ENCODE results near the gene PCDHGA1.
"Not testable (repeated sequence)": the region's sequence is repeated elsewhere in the genome, so short reads cannot be mapped to it uniquely, and the experiment has no call there.

Gene PCDHGA1

GRCh38 chr5:141369994-141370848 is 39.9 kb downstream of the PCDHGA1 start, which contains the start of gene PCDHGB3:
Gene PCDHGB3, plus strand, starts transcription at chr5:141370242. Its CDS starts 153 bp downstream, at chr5:141370395.
- WGBS (ENCODE audit: insufficient coverage) = 16% methylated on average over 32 of the region's 32 CpGs
- peak; percentile 65 to 85 (median 80) for DNase-seq
- H3K4me3 ChIP-seq (ENCODE audit: control insufficient read depth in 1 of 7, extremely low read depth in 1 of 7, insufficient read depth in 4 of 7, low read depth in 2 of 7, low read length in 6 of 7) = peak within 1 kb of the TSS; percentile 40 to 78 (median 59)
- peaks cover 0 to 6% (median under 1%) of the 10 kb centered on the region in 4 experiments for H3K4me1 ChIP-seq (ENCODE audit: control extremely low read depth in 1 of 4, control insufficient read depth in 4 of 4, insufficient read depth in 4 of 4, low read length in 3 of 4)
- ChIA-PET POLR2A (no interaction called here), CTCF (interaction anchor here (0.9 to 3.1 kb wide), 21 partner anchors 10 to 197 kb away, joined by 3 to 17 read pairs (median 4); partner anchors contain the start of genes PCDHGA10, PCDHGA11, PCDHGA12 and PCDHGA4)
- peaks cover 0 to 12% (median 0%) of the 10 kb centered on the region in 4 experiments for H3K36me3 ChIP-seq (ENCODE audit: control insufficient read depth in 4 of 4, insufficient read depth in 4 of 4, low read length in 3 of 4)
- no peak within 1 kb of the TSS for H3K27ac ChIP-seq (ENCODE audit: insufficient read depth in 1 of 2, low read depth in 1 of 2, low read length in 2 of 2, poor library complexity in 1 of 2, severe bottlenecking in 2 of 2)
- H3K9me3 ChIP-seq (ENCODE audit: control extremely low read depth in 1 of 5, control insufficient read depth in 4 of 5, insufficient read depth in 2 of 5, low read depth in 1 of 5, low read length in 4 of 5) = peaks cover 14 to 75% (median 59%) of the 10 kb centered on the region in 5 experiments
- H3K27me3 ChIP-seq (replicated peaks in 2 of 5; ENCODE audit: control insufficient read depth in 4 of 5, insufficient read depth in 5 of 5, low read length in 4 of 5) = peaks cover 13 to 82% (median 23%) of the 10 kb centered on the region in 5 experiments

- H3K9me3 ChIP-seq (ENCODE audit: control extremely low read depth in 1 of 5, control insufficient read depth in 4 of 5, insufficient read depth in 2 of 5, low read depth in 1 of 5, low read length in 4 of 5) = peaks cover 11 to 70% (median 57%) of the 10 kb centered on the region in 5 experiments
- POLR2A ChIA-PET = no interaction called here
- 30% methylated on average over 69 of the region's 69 CpGs for WGBS (ENCODE audit: insufficient coverage)
These were observed 41.5 kb downstream of the PCDHGA1 start for GRCh38 chr5:141371572-141372475.

GRCh38 chr5:141373673-141374317 is 43.5 kb downstream of the PCDHGA1 start, which contains the start of gene PCDHGA6:
Gene PCDHGA6, plus strand, starts transcription at chr5:141373891. Its CDS starts 193 bp downstream, at chr5:141374084.
- Histone ChIP-seq H3K9me3 (ENCODE audit: control extremely low read depth in 1 of 5, control insufficient read depth in 4 of 5, insufficient read depth in 2 of 5, low read depth in 1 of 5, low read length in 4 of 5) (peaks cover 11 to 79% (median 62%) of the 10 kb centered on the region in 5 experiments), H3K4me3 (ENCODE audit: control insufficient read depth in 1 of 7, extremely low read depth in 1 of 7, insufficient read depth in 4 of 7, low read depth in 2 of 7, low read length in 6 of 7) (peak within 1 kb of the TSS in 3 of 7 experiments; percentile 12 to 35 (median 12)), H3K36me3 (ENCODE audit: control insufficient read depth in 4 of 4, insufficient read depth in 4 of 4, low read length in 3 of 4) (peaks cover 0 to 5% (median 0%) of the 10 kb centered on the region in 4 experiments), H3K27ac (ENCODE audit: insufficient read depth in 1 of 2, low read depth in 1 of 2, low read length in 2 of 2, poor library complexity in 1 of 2, severe bottlenecking in 2 of 2) (no peak within 1 kb of the TSS), H3K4me1 (ENCODE audit: control extremely low read depth in 1 of 4, control insufficient read depth in 4 of 4, insufficient read depth in 4 of 4, low read length in 3 of 4) (peaks cover 0 to 6% (median under 1%) of the 10 kb centered on the region in 4 experiments), H3K27me3 (replicated peaks in 2 of 5; ENCODE audit: control insufficient read depth in 4 of 5, insufficient read depth in 5 of 5, low read length in 4 of 5) (peaks cover 9 to 84% (median 24%) of the 10 kb centered on the region in 5 experiments)
- CTCF ChIA-PET = interaction anchor here (0.7 to 1.0 kb wide), 3 partner anchors 10 to 17 kb away, joined by 3 to 5 read pairs (median 3); partner anchors contain the start of genes PCDHGA5 and PCDHGB2
- WGBS (ENCODE audit: insufficient coverage) = 19% methylated on average over 25 of the region's 27 CpGs
- POLR2A ChIA-PET = no interaction called here
- DNase-seq = peak in 2 of 3 donors; percentile 30 to 44

More at GRCh38 chr5:141371572-141372475, 41.5 kb downstream of the PCDHGA1 start:
- H3K27me3 ChIP-seq (replicated peaks in 2 of 5; ENCODE audit: control insufficient read depth in 4 of 5, insufficient read depth in 5 of 5, low read length in 4 of 5) = peaks cover 9 to 81% (median 22%) of the 10 kb centered on the region in 5 experiments
- H3K4me1 ChIP-seq (ENCODE audit: control extremely low read depth in 1 of 4, control insufficient read depth in 4 of 4, insufficient read depth in 4 of 4, low read length in 3 of 4) = peaks cover 0 to 6% (median under 1%) of the 10 kb centered on the region in 4 experiments
- CTCF ChIA-PET = interaction anchor here (0.8 to 3.1 kb wide), 6 partner anchors 9 to 186 kb away, joined by 3 to 17 read pairs (median 10); partner anchors contain the start of genes PCDHGB2, PCDHGB5 and PCDHGB6
- no peak overlapping the region for H3K27ac ChIP-seq (ENCODE audit: insufficient read depth in 1 of 2, low read depth in 1 of 2, low read length in 2 of 2, poor library complexity in 1 of 2, severe bottlenecking in 2 of 2)
- H3K36me3 ChIP-seq (ENCODE audit: control insufficient read depth in 4 of 4, insufficient read depth in 4 of 4, low read length in 3 of 4) = peaks cover 0 to 5% (median 0%) of the 10 kb centered on the region in 4 experiments
- no peak for DNase-seq
- no peak overlapping the region for H3K4me3 ChIP-seq (ENCODE audit: control insufficient read depth in 1 of 7, extremely low read depth in 1 of 7, insufficient read depth in 4 of 7, low read depth in 2 of 7, low read length in 6 of 7)

GRCh38 chr5:141374627-141375026 is 44.3 kb downstream of the PCDHGA1 start:
- no peak overlapping the region for H3K4me3 ChIP-seq (ENCODE audit: control insufficient read depth in 1 of 7, extremely low read depth in 1 of 7, insufficient read depth in 4 of 7, low read depth in 2 of 7, low read length in 6 of 7)
- H3K36me3 ChIP-seq (ENCODE audit: control insufficient read depth in 4 of 4, insufficient read depth in 4 of 4, low read length in 3 of 4) = peaks cover 0 to 5% (median 0%) of the 10 kb centered on the region in 4 experiments
- H3K27me3 ChIP-seq (replicated peaks in 2 of 5; ENCODE audit: control insufficient read depth in 4 of 5, insufficient read depth in 5 of 5, low read length in 4 of 5) = peaks cover 9 to 78% (median 22%) of the 10 kb centered on the region in 5 experiments
- 55% methylated on average over 12 of the region's 14 CpGs for WGBS (ENCODE audit: insufficient coverage)
- ChIA-PET CTCF (interaction anchor here (0.7 to 1.0 kb wide), 2 partner anchors 11 to 14 kb away, joined by 3 to 5 read pairs; partner anchors contain the start of genes PCDHGA5 and PCDHGB2), POLR2A (no interaction called here)
- peaks cover 13 to 80% (median 64%) of the 10 kb centered on the region in 5 experiments for H3K9me3 ChIP-seq (ENCODE audit: control extremely low read depth in 1 of 5, control insufficient read depth in 4 of 5, insufficient read depth in 2 of 5, low read depth in 1 of 5, low read length in 4 of 5)
- no peak overlapping the region for H3K27ac ChIP-seq (ENCODE audit: insufficient read depth in 1 of 2, low read depth in 1 of 2, low read length in 2 of 2, poor library complexity in 1 of 2, severe bottlenecking in 2 of 2)
- no peak for DNase-seq
- H3K4me1 ChIP-seq (ENCODE audit: control extremely low read depth in 1 of 4, control insufficient read depth in 4 of 4, insufficient read depth in 4 of 4, low read length in 3 of 4) = peaks cover 0 to 6% (median under 1%) of the 10 kb centered on the region in 4 experiments

GRCh38 chr5:141375444-141376155 is 45.3 kb downstream of the PCDHGA1 start:
- WGBS (ENCODE audit: insufficient coverage) = 38% methylated on average over 17 of the region's 48 CpGs
- DNase-seq; H3K4me1 ChIP-seq (ENCODE audit: control extremely low read depth in 1 of 4, control insufficient read depth in 4 of 4, insufficient read depth in 4 of 4, low read length in 3 of 4); H3K27ac ChIP-seq (ENCODE audit: insufficient read depth in 1 of 2, low read depth in 1 of 2, low read length in 2 of 2, poor library complexity in 1 of 2, severe bottlenecking in 2 of 2); POLR2A ChIA-PET; H3K4me3 ChIP-seq (ENCODE audit: control insufficient read depth in 1 of 7, extremely low read depth in 1 of 7, insufficient read depth in 4 of 7, low read depth in 2 of 7, low read length in 6 of 7); H3K36me3 ChIP-seq (ENCODE audit: control insufficient read depth in 4 of 4, insufficient read depth in 4 of 4, low read length in 3 of 4): not testable (repeated sequence)
- Histone ChIP-seq H3K9me3 (ENCODE audit: control extremely low read depth in 1 of 5, control insufficient read depth in 4 of 5, insufficient read depth in 2 of 5, low read depth in 1 of 5, low read length in 4 of 5) (peaks cover 13 to 77% (median 62%) of the 10 kb centered on the region in 5 experiments), H3K27me3 (replicated peaks in 2 of 5; ENCODE audit: control insufficient read depth in 4 of 5, insufficient read depth in 5 of 5, low read length in 4 of 5) (peaks cover 9 to 71% (median 19%) of the 10 kb centered on the region in 5 experiments)
- CTCF ChIA-PET = interaction anchor here (0.6 kb wide), 1 partner anchor 764 kb away, joined by 3 read pairs; no protein-coding TSS in a partner anchor

Data from common myeloid progenitor, CD34-positive (primary cell).